ENCODE results near the gene LY6G6D. TPM values are rescaled to one million over a fixed set of nuclear protein-coding genes. Genes with fewer than 3 reads are reported as not detected.

Gene LY6G6D
- total RNA-seq, 4 donors from 2014 or later, result not detected

GRCh38 chr6:31765559-31765909 is 50.4 kb downstream of the LY6G6D start:
- intact Hi-C loops (cut with DNase I; ENCODE audit: low total_unique reads), result no loop called here
- H3K9me3 ChIP-seq, result no peaks in the 10 kb centered on the region
- peaks cover 0 to 15% (median 6%) of the 10 kb centered on the region in 4 donors for H3K4me1 ChIP-seq
- no peak for DNase-seq
- no peak overlapping the region for H3K4me3 ChIP-seq
- WGBS, 2 donors (ENCODE audit: low coverage in 1 of 2), result 85 to 86% methylated on average over 5 to 9 of the region's 9 CpGs
- in situ Hi-C loops (cut with MboI; ENCODE audit: low pct_ligation_motif_present in 1 of 4, low pct_unique_long_range_greater_than_20kb in 1 of 4, low sequenced_read_pairs in 3 of 4), result loop anchor here in 2 of 4 donors (5.0 to 10.0 kb wide), 2 partner anchors 78 to 81 kb away; partner anchors contain the start of gene LY6G5C (in 1 of the 2)
- H3K27ac ChIP-seq, result no peak overlapping the region
- no peaks in the 10 kb centered on the region for H3K36me3 ChIP-seq
- no peak for TF ChIP-seq CTCF (IDR thresholded peaks at IDR 0.05)
- TF ChIP-seq EP300 (IDR thresholded peaks at IDR 0.05; ENCODE audit: low read depth), result no peak
- no peak for TF ChIP-seq POLR2AphosphoS5 (IDR thresholded peaks at IDR 0.05)
- TF ChIP-seq POLR2A (IDR thresholded peaks at IDR 0.05), result no peak
- H3K27me3 ChIP-seq, result no peaks in the 10 kb centered on the region

GRCh38 chr6:31765910-31766794 is 51.0 kb downstream of the LY6G6D start:
- H3K4me1 ChIP-seq, result peaks cover 0 to 15% (median 8%) of the 10 kb centered on the region in 4 donors
- no peak overlapping the region for H3K27ac ChIP-seq
- 52 to 67% methylated on average over 11 to 42 of the region's 42 CpGs for WGBS, 2 donors (ENCODE audit: low coverage in 1 of 2)
- H3K4me3 ChIP-seq, result peak overlapping the region in 2 of 4 donors; percentile 6 to 19
- no peaks in the 10 kb centered on the region for H3K9me3 ChIP-seq
- TF ChIP-seq EP300 (IDR thresholded peaks at IDR 0.05; ENCODE audit: low read depth), result no peak
- no peak for TF ChIP-seq POLR2A (IDR thresholded peaks at IDR 0.05)
- no peak for TF ChIP-seq CTCF (IDR thresholded peaks at IDR 0.05)
- TF ChIP-seq POLR2AphosphoS5 (IDR thresholded peaks at IDR 0.05), result no peak
- DNase-seq, result no peak
- in situ Hi-C loops (cut with MboI; ENCODE audit: low pct_ligation_motif_present in 1 of 4, low pct_unique_long_range_greater_than_20kb in 1 of 4, low sequenced_read_pairs in 3 of 4), result loop anchor here in 2 of 4 donors (5.0 to 10.0 kb wide), 2 partner anchors 79 to 81 kb away; partner anchors contain the start of gene LY6G5C (in 1 of the 2)
- no peaks in the 10 kb centered on the region for H3K36me3 ChIP-seq
- intact Hi-C loops (cut with DNase I; ENCODE audit: low total_unique reads), result no loop called here
- no peaks in the 10 kb centered on the region for H3K27me3 ChIP-seq

GRCh38 chr6:31767096-31767645 is 52.0 kb downstream of the LY6G6D start:
- H3K27me3 ChIP-seq, result no peaks in the 10 kb centered on the region
- H3K4me3 ChIP-seq, result no peak overlapping the region
- DNase-seq, result no peak
- no peaks in the 10 kb centered on the region for H3K36me3 ChIP-seq
- in situ Hi-C loops (cut with MboI; ENCODE audit: low pct_ligation_motif_present in 1 of 4, low pct_unique_long_range_greater_than_20kb in 1 of 4, low sequenced_read_pairs in 3 of 4), result loop anchor here in 2 of 4 donors (5.0 to 10.0 kb wide), 2 partner anchors 80 to 82 kb away; partner anchors contain the start of gene LY6G5C (in 1 of the 2)
- peaks cover 0 to 16% (median 8%) of the 10 kb centered on the region in 4 donors for H3K4me1 ChIP-seq
- intact Hi-C loops (cut with DNase I; ENCODE audit: low total_unique reads), result no loop called here
- no peak overlapping the region for H3K27ac ChIP-seq
- no peaks in the 10 kb centered on the region for H3K9me3 ChIP-seq
- TF ChIP-seq CTCF (IDR thresholded peaks at IDR 0.05) (no peak), POLR2AphosphoS5 (IDR thresholded peaks at IDR 0.05) (no peak), POLR2A (IDR thresholded peaks at IDR 0.05) (no peak), EP300 (IDR thresholded peaks at IDR 0.05; ENCODE audit: low read depth) (no peak)
- WGBS, 2 donors (ENCODE audit: low coverage in 1 of 2), result 85% methylated on average over 6 of the region's 6 CpGs; no CpG with 5 or more reads in 1 of the 2 donors

Small RNA genes within 50 kb of the gene (small RNA-seq; reads per million reads assigned to genes)
- 0 reads per million in 4 donors for gene LY6G6D
- gene MIR4646, result 0 to 0.55 (median 0.32) reads per million in 4 donors
- gene MSH5-SAPCD1, result 0 reads per million in 4 donors
- 0 reads per million in 4 donors for gene RNU6-850P
- gene SAPCD1, result 0 reads per million in 4 donors

Other genes with a start within 250 kb of the LY6G6D start
- gene MICB, start 217.2 kb upstream of the LY6G6D start, total RNA-seq, result 1 to 10 TPM; 1.4 to 9.7 (median 4.0) TPM
- gene MCCD1, start 186.4 kb upstream of the LY6G6D start, total RNA-seq, result not detected
- 100 to 1,000 TPM; 147 to 519 (median 271) TPM for gene DDX39B, start 173.3 kb upstream of the LY6G6D start, total RNA-seq
- under 1 TPM in 2 of 4 donors, not detected in 2; 0.82 to 0.95 TPM for gene ATP6V1G2, start 168.7 kb upstream of the LY6G6D start, total RNA-seq
- gene NFKBIL1, start 167.7 kb upstream of the LY6G6D start, total RNA-seq, result 10 to 100 TPM; 13.7 to 29.5 (median 22.9) TPM
- not detected for gene LTA, start 143.1 kb upstream of the LY6G6D start, total RNA-seq
- gene TNF, start 139.8 kb upstream of the LY6G6D start, total RNA-seq, result 1 to 10 TPM in 1 of 4 donors, under 1 TPM in 1, not detected in 2; 0.41 to 1.1 TPM
- gene LTB, start 132.9 kb upstream of the LY6G6D start, total RNA-seq, result 10 to 100 TPM in 1 of 4 donors, 1 to 10 TPM in 1, not detected in 2; 7.6 to 34.8 TPM
- gene LST1, start 129.1 kb upstream of the LY6G6D start, total RNA-seq, result 1 to 10 TPM in 3 of 4 donors, not detected in 1; 1.1 to 7.6 (median 1.9) TPM
- gene NCR3, start 122.3 kb upstream of the LY6G6D start, total RNA-seq, result not detected
- 10 to 100 TPM in 2 of 4 donors, 1 to 10 TPM in 1, not detected in 1; 9.4 to 19.5 (median 17.3) TPM for gene AIF1, start 100.1 kb upstream of the LY6G6D start, total RNA-seq
- gene PRRC2A, start 94.6 kb upstream of the LY6G6D start, total RNA-seq, result 100 to 1,000 TPM in 1 of 4 donors, 10 to 100 TPM in 3; 63.9 to 138 (median 85.8) TPM
- gene BAG6, start 62.7 kb upstream of the LY6G6D start, total RNA-seq, result 100 to 1,000 TPM; 221 to 310 (median 231) TPM
- 1 to 10 TPM in 2 of 4 donors, not detected in 2; 2.2 to 5.5 TPM for gene APOM, start 59.5 kb upstream of the LY6G6D start, total RNA-seq
- gene C6orf47, start 54.6 kb upstream of the LY6G6D start, total RNA-seq, result 10 to 100 TPM; 18.7 to 45.7 (median 25.2) TPM
- 10 to 100 TPM in 3 of 4 donors, 1 to 10 TPM in 1; 2.4 to 32.9 (median 23.2) TPM for gene GPANK1, start 50.4 kb upstream of the LY6G6D start, total RNA-seq
- gene CSNK2B, start 49.3 kb upstream of the LY6G6D start, total RNA-seq, result 100 to 1,000 TPM; 182 to 231 (median 210) TPM
- gene LY6G5B, start 45.4 kb upstream of the LY6G6D start, total RNA-seq, result 10 to 100 TPM in 2 of 4 donors, 1 to 10 TPM in 2; 2.4 to 21.3 (median 10.3) TPM
- gene LY6G5C, start 34.3 kb upstream of the LY6G6D start, total RNA-seq, result 1 to 10 TPM in 1 of 4 donors, under 1 TPM in 1, not detected in 2; 0.95 to 2.2 TPM
- 10 to 100 TPM; 45.4 to 72.8 (median 67.4) TPM for gene ABHD16A, start 12.0 kb upstream of the LY6G6D start, total RNA-seq
- gene LY6G6F, start 8.5 kb upstream of the LY6G6D start, total RNA-seq, result not detected
- not detected for gene LY6G6C, start 6.4 kb downstream of the LY6G6D start, total RNA-seq
- under 1 TPM in 1 of 4 donors, not detected in 3; 0.16 TPM for gene MPIG6B, start 8.0 kb downstream of the LY6G6D start, total RNA-seq
- gene DDAH2, start 14.0 kb downstream of the LY6G6D start, total RNA-seq, result 100 to 1,000 TPM in 3 of 4 donors, 10 to 100 TPM in 1; 78.3 to 148 (median 107) TPM
- gene CLIC1, start 21.2 kb downstream of the LY6G6D start, total RNA-seq, result 100 to 1,000 TPM; 253 to 375 (median 362) TPM
- 100 to 1,000 TPM in 1 of 4 donors, 10 to 100 TPM in 3; 16.5 to 159 (median 43.9) TPM for gene MSH5, start 24.7 kb downstream of the LY6G6D start, total RNA-seq
- 10 to 100 TPM in 1 of 4 donors, 1 to 10 TPM in 1, not detected in 2; 3.3 to 11.1 TPM for gene SAPCD1, start 47.3 kb downstream of the LY6G6D start, total RNA-seq
- gene VWA7, start 62.0 kb downstream of the LY6G6D start, total RNA-seq, result 10 to 100 TPM in 2 of 4 donors, 1 to 10 TPM in 2; 7.6 to 22.1 (median 9.6) TPM
- 10 to 100 TPM; 18.0 to 54.7 (median 31.1) TPM for gene VARS1, start 80.4 kb downstream of the LY6G6D start, total RNA-seq
- gene LSM2, start 91.6 kb downstream of the LY6G6D start, total RNA-seq, result 10 to 100 TPM; 23.5 to 43.0 (median 34.8) TPM
- under 1 TPM in 2 of 4 donors, not detected in 2; 0.64 to 0.68 TPM for gene HSPA1L, start 99.9 kb downstream of the LY6G6D start, total RNA-seq
- gene HSPA1A, start 100.2 kb downstream of the LY6G6D start, total RNA-seq, result 100 to 1,000 TPM; 192 to 247 (median 221) TPM
- 100 to 1,000 TPM; 104 to 471 (median 278) TPM for gene HSPA1B, start 112.4 kb downstream of the LY6G6D start, total RNA-seq
- gene NEU1, start 147.5 kb downstream of the LY6G6D start, total RNA-seq, result 10 to 100 TPM; 21.1 to 88.7 (median 65.4) TPM
- gene SLC44A4, start 163.6 kb downstream of the LY6G6D start, total RNA-seq, result 100 to 1,000 TPM; 149 to 734 (median 395) TPM
- gene EHMT2, start 182.3 kb downstream of the LY6G6D start, total RNA-seq, result 10 to 100 TPM; 25.9 to 33.3 (median 27.9) TPM
- gene ZBTB12, start 186.7 kb downstream of the LY6G6D start, total RNA-seq, result 1 to 10 TPM in 1 of 4 donors, under 1 TPM in 3; 0.14 to 1.3 (median 0.77) TPM
- 1 to 10 TPM; 4.6 to 9.4 (median 7.5) TPM for gene C2, start 212.4 kb downstream of the LY6G6D start, total RNA-seq
- 10 to 100 TPM in 3 of 4 donors, 1 to 10 TPM in 1; 9.0 to 59.7 (median 39.6) TPM for gene CFB, start 230.7 kb downstream of the LY6G6D start, total RNA-seq
- 100 to 1,000 TPM in 1 of 4 donors, 10 to 100 TPM in 3; 59.2 to 114 (median 88.0) TPM for gene NELFE, start 243.6 kb downstream of the LY6G6D start, total RNA-seq
- gene SKIC2, start 243.8 kb downstream of the LY6G6D start, total RNA-seq, result 100 to 1,000 TPM in 1 of 4 donors, 10 to 100 TPM in 3; 52.8 to 173 (median 71.3) TPM

Measured in transverse colon (tissue), 4 donors.